HG03565 (cell line): ENCODE measurements around the gene ELK4.

Experiments used
- ATAC-seq: cut with Tn5 transposase; IDR thresholded peaks from one replicate; pipeline ENCODE4 v1.9.1; 2021; ENCODE audit warnings: mild to moderate bottlenecking, moderate library complexity; ENCODE audit not compliant: unreplicated experiment

The ELK4 gene

DNA sequence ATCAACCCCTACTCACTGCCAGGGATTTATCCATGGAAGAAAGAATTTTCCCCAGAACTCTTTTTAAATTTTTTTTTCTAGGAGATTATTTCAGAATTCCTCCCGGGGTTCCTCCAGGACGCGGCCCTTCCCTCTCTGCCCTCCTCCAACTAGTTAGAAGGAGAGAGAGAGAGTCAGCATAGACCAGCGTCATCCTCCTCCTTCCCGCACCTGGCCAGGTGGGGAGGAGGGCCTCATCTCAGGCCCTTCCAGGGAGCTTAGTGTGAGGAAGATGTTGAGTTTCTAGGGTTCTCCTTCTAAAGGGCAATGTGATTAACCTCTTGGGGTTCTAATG, 63.7 kb downstream of the ELK4 start:
- no peak for ATAC-seq

GRCh38 chr1:205567716-205568115, 64.1 kb downstream of the ELK4 start:
- no peak for ATAC-seq

GRCh38 chr1:205565799-205566198, 66.0 kb downstream of the ELK4 start:
- ATAC-seq: no peak

- ATAC-seq: no peak
Observed at GRCh38 chr1:205563927-205564441, 67.8 kb downstream of the ELK4 start.

- no peak for ATAC-seq
Observed at GRCh38 chr1:205561501-205562203, 70.2 kb downstream of the ELK4 start.
